KMS-11 (cell line): ENCODE measurements around the gene RSPRY1.

Experiments
- H2AFZ ChIP-seq: fragments of 200-600 bp; sonication (generic); 2 replicates; pipeline ENCODE4 v1.6.1; 2016; ENCODE audit warnings: antibody characterized with exemption, mixed run types, low read depth
- H3K27ac ChIP-seq: fragments of 200-600 bp; sonication (generic); 2 replicates; pipeline ENCODE4 v1.6.1; 2016; ENCODE audit warnings: mild to moderate bottlenecking, mixed run types
- H3K27me3 ChIP-seq: fragments of 200-600 bp; sonication (generic); 2 replicates; pipeline ENCODE4 v1.6.1; 2017; ENCODE audit warnings: mild to moderate bottlenecking, low read depth, mixed run types, moderate library complexity; ENCODE audit not compliant: insufficient read depth
- H3K36me3 ChIP-seq: fragments of 200-600 bp; sonication (generic); 2 replicates; pipeline ENCODE4 v1.6.1; 2017; ENCODE audit warnings: mild to moderate bottlenecking, mixed run types; ENCODE audit not compliant: insufficient read depth
- H3K4me1 ChIP-seq: fragments of 200-600 bp; sonication (generic); 2 replicates; pipeline ENCODE4 v1.6.1; 2016; ENCODE audit warnings: mild to moderate bottlenecking, low read depth, mixed run types; ENCODE audit not compliant: poor library complexity, severe bottlenecking
- H3K4me2 ChIP-seq: fragments of 200-600 bp; sonication (generic); 2 replicates; pipeline ENCODE4 v1.7.0; 2016; ENCODE audit warnings: mild to moderate bottlenecking, mixed run types
- H3K4me3 ChIP-seq: fragments of 200-600 bp; sonication (generic); IDR thresholded peaks from 2 replicates; pipeline ENCODE4 v1.6.1; 2017; ENCODE audit warnings: low read depth, low read length, mixed read lengths; ENCODE audit not compliant: insufficient read depth
- H3K79me2 ChIP-seq: fragments of 200-600 bp; sonication (generic); 2 replicates; pipeline ENCODE4 v1.6.1; 2016; ENCODE audit warnings: low read depth, mixed run types; ENCODE audit not compliant: insufficient read depth
- H3K9ac ChIP-seq: fragments of 200-600 bp; sonication (generic); 2 replicates; pipeline ENCODE4 v1.6.1; 2016; ENCODE audit warnings: mild to moderate bottlenecking, mixed run types
- H4K20me1 ChIP-seq: fragments of 200-600 bp; sonication (generic); 2 replicates; pipeline ENCODE4 v1.6.1; 2016; ENCODE audit warnings: mild to moderate bottlenecking, mixed run types; ENCODE audit not compliant: insufficient read depth
- CTCF ChIP-seq: fragments of 200-600 bp; sonication (generic); conservative IDR thresholded peaks from 2 replicates; pipeline ENCODE4 v1.6.1; 2017; ENCODE audit warnings: low read depth, mild to moderate bottlenecking, antibody characterized with exemption, low read length, moderate library complexity, mixed read lengths

Gene RSPRY1

GRCh38 chr16:57165938-57166337, 20.2 kb upstream of the RSPRY1 start:
- no peaks in the 10 kb centered on the region; the same call in 1 of the 2 replicates for H3K36me3 ChIP-seq
- no peaks in the 10 kb centered on the region for H3K27me3 ChIP-seq
- no peak overlapping the region; the same call in 1 of the 2 replicates for H3K27ac ChIP-seq

GRCh38 chr16:57166451-57166850, 19.7 kb upstream of the RSPRY1 start:
- Histone ChIP-seq H3K4me3 (no peak overlapping the region), H3K4me1 (peaks cover 42% of the 10 kb centered on the region), H3K27ac (peak overlapping the region; percentile 5; the same call in 1 of the 2 replicates), H3K36me3 (no peaks in the 10 kb centered on the region; the same call in 1 of the 2 replicates), H2AFZ (no peak overlapping the region), H4K20me1 (no peaks in the 10 kb centered on the region), H3K9ac (no peak overlapping the region), H3K4me2 (peak overlapping the region; percentile 34; the same call in 1 of the 2 replicates), H3K79me2 (no peaks in the 10 kb centered on the region), H3K27me3 (no peaks in the 10 kb centered on the region)
- TF ChIP-seq CTCF: no peak

More at GRCh38 chr16:57165938-57166337, 20.2 kb upstream of the RSPRY1 start:
- no peak overlapping the region for H3K9ac ChIP-seq
- no peak overlapping the region for H3K4me3 ChIP-seq
- H3K4me1 ChIP-seq: peaks cover 42% of the 10 kb centered on the region
- no peak for TF ChIP-seq CTCF
- no peak overlapping the region for H2AFZ ChIP-seq
- H3K79me2 ChIP-seq: no peaks in the 10 kb centered on the region
- H4K20me1 ChIP-seq: no peaks in the 10 kb centered on the region
- H3K4me2 ChIP-seq: peak overlapping the region; percentile 34; the same call in 1 of the 2 replicates

- H3K4me2 ChIP-seq: peak overlapping the region; percentile 34; the same call in 1 of the 2 replicates
- H3K79me2 ChIP-seq: no peaks in the 10 kb centered on the region
- TF ChIP-seq CTCF: no peak
- no peak overlapping the region for H3K4me3 ChIP-seq
- H3K27ac ChIP-seq: peak overlapping the region; percentile 5; the same call in 1 of the 2 replicates
- no peak overlapping the region for H3K9ac ChIP-seq
- H3K27me3 ChIP-seq: no peaks in the 10 kb centered on the region
- no peaks in the 10 kb centered on the region for H4K20me1 ChIP-seq
- H2AFZ ChIP-seq: no peak overlapping the region
- peaks cover 42% of the 10 kb centered on the region for H3K4me1 ChIP-seq
- H3K36me3 ChIP-seq: no peaks in the 10 kb centered on the region; the same call in 1 of the 2 replicates
Measured at GRCh38 chr16:57166951-57167350, 19.2 kb upstream of the RSPRY1 start.

GRCh38 chr16:57167538-57167937, 18.6 kb upstream of the RSPRY1 start:
- no peaks in the 10 kb centered on the region; the same call in 1 of the 2 replicates for H3K36me3 ChIP-seq

More at GRCh38 chr16:57167538-57167937, 18.6 kb upstream of the RSPRY1 start:
- Histone ChIP-seq H3K4me1 (peaks cover 42% of the 10 kb centered on the region), H3K27ac (peak overlapping the region; percentile 5; the same call in 1 of the 2 replicates), H3K79me2 (no peaks in the 10 kb centered on the region), H3K27me3 (no peaks in the 10 kb centered on the region), H3K9ac (no peak overlapping the region), H3K4me3 (no peak overlapping the region), H2AFZ (no peak overlapping the region), H3K4me2 (0 out of 2 replicates have a peak overlapping the region, but pooled peaks have one; percentile 34), H4K20me1 (no peaks in the 10 kb centered on the region)
- TF ChIP-seq CTCF: no peak
